HG03558 (cell line): Measurements from ENCODE around the gene COX6A2.

Source experiments
- ATAC-seq: cut with Tn5 transposase; IDR thresholded peaks from one replicate; pipeline ENCODE4 v1.9.1; 2021; ENCODE audit warnings: moderate number of reproducible peaks; ENCODE audit not compliant: unreplicated experiment; ENCODE audit errors: extremely low read depth

COX6A2 gene

DNA sequence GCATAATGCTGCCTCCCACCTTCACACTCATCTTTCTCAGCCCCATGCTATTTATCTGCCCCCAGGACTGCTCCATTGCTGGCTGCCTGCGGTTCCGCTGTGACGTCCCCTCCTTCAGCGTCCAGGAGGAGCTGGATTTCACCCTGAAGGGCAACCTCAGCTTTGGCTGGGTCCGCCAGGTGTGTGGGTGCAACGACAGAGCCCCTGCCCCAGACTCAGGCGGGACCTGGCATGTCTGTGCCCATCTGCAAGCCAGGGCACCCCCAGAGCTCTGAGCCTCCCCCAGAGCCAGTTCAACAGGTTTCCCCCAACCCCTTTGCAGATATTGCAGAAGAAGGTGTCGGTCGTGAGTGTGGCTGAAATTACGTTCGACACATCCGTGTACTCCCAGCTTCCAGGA, 48.0 kb downstream of the COX6A2 start:
- no peak for ATAC-seq
